Fibroblast of gingiva (primary cell): Measurements from ENCODE around the gene ATP2B1.

Source experiments
- DNase-seq: peaks from one replicate; pipeline ENCODE4 v3.0.0-alpha.2; 2011; ENCODE audit warnings: low read depth

The ATP2B1 gene

DNA sequence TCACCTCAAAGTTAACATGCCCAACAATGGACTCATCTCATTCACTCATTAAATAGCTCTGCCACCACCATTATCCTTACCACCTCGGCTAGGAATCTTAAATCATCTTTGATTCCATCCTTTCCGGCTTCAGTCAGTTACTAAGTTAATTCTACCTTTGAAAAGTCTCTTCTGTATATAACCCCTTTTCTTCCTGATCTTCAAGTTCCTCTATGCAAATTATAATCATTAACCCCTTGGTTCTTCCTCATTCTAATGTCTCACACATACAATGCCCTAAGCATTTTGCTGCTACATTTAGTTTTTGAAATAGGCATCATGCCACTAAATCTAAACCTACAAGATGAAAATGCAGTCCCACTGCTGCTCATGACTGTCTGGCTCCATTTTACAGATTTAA is 51.6 kb downstream of the ATP2B1 start:
- DNase-seq, result no peak

DNA sequence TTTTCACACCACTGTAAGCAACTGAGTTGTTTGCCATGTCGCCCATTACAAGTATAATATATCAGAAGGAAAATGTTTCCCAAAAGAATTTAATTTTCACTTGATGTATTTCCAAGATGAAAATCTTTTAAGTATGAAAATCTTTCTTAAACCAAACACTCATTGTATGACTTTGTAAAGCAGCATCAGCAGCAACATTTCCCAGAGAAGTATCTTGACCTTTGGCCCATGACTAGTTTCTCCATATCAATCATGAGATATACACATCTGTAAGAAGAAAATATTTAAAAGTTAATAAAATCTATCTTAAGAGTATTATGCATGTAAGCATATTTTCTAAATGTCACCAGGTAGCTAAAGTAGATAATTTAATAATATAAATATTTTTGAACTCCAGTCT is 52.8 kb downstream of the ATP2B1 start:
- no peak for DNase-seq

DNA sequence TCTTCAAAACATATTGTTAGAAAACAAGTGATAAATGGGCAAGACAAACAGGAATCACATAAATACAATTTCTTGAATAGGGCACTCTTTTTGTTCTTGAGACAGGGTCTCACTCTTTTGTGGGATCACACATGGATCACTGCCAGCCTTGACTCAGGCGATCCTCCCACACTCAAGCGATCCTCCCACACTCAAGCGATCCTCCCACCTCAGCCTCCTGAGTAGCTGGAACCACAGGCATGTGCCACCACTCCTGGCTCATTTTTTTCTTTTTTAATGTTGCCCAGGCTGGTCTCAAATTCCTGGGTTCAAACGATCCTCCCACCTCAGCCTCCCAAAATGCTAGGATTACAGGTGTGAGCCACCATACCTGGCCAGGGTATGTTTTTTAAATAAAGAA is 57.4 kb downstream of the ATP2B1 start:
- no peak for DNase-seq

DNA sequence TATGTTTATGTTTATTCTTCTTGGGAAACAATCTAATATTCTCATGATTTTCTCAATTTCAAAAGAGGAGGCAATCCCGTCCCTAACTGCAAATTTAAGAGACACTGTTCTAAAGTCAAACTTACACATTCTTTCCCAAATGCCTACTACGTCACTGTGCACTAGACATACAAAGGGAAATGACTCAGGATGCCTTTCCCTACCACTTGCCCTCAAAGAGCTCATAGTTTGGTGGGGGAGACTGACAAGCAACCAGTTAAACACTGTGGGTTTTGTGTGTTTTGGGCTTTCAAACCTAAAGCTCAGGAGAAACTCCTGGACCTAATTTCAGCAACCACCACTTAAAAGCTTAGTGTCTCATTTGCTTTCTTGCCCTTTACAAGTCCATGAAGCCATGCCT is 58.4 kb downstream of the ATP2B1 start:
- no peak for DNase-seq

DNA sequence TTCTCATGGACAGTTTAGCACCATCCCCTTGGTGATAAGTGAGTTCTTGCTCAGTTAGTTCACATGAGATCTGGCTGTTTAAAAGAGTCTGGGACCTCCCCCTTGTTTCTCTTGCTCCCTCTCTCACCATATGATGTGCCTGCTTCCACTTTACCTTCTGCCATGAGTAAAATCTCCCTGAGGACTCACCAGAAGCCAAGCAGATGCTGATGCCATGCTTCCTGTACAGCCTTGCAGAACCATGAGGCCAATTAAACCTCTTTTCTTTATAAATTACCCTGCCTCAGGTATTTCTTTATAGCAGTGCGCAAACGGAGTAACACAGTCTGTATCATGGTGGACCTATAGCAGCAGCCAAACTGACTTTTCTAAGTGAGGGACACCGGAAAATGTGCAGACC is 58.8 kb downstream of the ATP2B1 start:
- no peak for DNase-seq

DNA sequence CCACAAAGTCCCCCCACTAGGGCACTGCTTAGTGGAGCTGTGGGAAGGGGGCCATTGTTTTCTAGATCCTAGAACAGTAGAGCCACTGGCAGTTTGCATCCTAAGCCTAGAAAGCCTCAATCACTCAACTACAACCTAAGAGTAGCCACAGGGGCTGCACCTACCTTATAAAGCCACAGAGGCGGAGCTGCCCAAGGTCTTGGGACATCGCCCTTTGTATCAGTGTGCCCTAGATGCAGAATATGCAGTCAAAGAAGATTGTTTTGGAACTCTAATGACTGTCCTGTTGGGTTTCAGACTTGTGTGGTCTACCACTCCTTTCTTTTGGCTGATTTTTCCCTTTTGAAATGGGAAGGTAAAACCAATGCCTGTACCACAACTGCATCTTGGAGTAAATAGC is 59.5 kb downstream of the ATP2B1 start:
- DNase-seq, result no peak

DNA sequence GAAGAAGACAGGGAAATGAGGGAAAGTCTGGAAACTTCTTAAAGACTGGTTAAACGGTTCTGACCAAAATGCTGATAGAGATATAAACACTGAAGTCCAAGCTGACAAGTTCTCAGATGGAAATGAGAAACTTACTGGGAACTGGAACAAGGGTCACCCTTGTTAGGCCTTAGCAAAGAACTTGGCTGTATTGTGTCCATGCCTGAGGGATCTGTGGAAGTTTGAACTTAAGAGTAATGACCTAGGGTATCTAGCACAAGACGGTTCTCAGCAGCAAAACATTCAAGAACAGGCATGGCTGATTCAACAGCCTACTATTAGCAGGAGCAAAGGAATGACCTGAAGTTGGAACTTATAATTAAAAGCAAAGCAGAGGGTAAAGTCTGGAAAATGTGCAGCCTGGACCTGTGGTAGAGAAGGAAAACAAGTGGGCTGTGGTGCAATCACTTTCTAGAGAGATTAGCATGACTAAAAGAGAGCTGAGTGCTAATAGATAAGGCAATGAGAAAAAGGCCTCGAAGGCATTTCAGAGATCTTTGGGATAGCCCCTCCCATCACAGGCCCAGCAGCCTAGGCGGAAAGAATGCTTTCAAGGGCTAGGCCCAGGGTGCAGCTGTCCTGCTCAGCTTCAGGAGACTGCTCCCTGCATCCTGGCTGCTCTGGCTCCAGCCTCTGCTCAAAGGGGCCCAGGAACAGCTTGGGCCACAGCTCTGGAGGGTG is 60.3 kb downstream of the ATP2B1 start:
- no peak for DNase-seq

DNA sequence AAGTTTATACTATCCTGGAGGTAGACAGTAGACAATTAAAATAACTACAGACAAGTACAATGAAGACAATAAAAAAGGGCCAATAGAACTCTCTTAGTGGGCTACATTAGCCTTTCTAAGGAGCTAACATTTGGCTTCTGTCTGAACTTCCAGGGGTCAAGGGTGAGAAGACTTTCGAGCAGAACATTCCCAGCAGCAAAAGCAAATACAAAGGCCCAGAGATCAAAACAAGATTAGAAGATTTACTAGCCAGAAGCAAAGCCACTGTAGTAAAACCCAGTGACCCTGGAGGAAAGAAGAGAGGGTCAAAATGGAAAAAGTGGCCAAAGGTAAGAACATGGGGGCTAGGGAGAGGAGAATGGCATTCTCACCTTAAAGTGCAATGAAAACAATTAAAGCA is 63.2 kb downstream of the ATP2B1 start:
- no peak for DNase-seq

DNA sequence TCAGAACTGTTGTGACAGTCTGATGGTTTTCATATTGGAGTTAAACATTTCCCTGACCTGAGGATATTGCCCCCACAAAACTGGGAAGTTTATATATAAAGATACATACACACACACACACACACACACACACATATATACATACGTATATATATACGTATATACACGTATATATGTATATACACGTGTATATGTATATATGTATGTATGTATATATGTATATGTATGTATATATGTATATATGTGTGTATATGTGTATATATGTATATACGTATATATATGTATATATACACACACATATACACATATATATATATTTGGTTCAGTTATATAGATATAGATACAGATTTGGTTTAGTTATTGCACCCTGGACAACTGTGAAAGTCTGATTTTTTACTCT is 65.7 kb downstream of the ATP2B1 start:
- no peak for DNase-seq

DNA sequence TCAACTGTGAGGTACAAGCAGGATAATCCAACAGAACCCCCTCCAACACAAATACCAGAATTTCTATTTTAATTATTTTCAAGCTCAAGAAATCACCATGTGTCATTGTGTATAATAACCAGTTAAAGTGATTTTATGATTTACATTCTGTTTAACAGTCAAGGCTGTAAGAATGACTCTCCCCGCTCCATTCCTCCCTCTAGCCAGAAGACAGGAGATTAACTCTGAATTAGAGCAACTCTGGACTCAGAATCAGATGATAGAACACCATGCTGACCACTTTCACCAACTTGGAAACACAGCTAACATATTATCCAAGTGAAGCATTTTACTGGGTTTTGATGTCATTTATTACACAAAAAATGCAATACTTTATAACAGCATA is 71.9 kb downstream of the ATP2B1 start:
- no peak for DNase-seq

DNA sequence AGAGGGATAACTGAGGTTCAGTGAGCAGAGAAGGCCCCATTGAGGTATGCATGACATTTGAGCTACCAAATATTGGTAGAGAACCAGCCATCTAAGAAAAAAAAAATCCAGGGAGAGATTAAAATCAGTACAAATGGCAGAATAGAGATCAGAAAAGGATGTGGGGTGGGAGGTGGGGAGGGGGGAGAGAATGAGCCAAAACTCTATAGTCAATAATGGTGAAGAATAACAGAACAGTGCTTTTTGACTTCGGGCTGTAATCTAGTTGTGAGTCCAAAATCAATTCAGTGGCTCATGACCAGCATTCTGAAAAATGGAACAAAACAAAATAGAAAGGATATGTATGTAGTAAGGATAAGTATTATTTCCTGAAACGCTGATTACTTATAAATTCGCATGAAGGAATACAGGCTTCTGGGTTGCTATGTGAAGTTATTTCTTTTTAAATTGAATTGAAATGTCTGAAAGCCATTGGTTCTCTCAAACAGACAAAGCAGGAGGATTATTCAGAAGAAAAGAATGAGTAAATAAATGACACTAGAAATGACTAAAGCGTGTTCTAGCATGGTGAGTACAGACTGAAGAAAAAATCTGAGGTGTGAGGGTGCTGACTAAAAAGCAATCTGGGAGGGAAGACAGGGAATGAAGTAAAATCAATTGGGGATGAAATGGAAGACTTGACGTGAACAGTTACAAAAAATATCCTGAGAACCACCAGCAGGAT is 72.4 kb downstream of the ATP2B1 start:
- DNase-seq, result no peak

DNA sequence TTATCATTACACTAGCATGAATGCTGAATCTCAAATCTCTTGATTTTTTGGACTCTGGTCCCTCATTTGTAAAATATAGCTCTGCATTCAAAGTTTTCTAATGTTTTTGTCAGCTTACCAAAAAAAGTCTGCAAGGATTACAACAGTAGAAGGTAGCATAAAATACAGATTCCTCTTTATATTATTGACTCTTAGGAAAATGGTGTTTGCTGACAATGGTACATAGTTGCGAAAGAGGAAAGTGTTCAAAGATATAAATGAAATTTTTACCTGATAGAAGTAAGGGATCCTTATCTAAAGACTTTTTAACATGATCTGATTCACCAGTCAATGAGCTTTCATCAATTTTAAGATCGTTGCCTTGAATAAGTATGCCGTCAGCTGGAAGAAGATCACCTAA is 74.1 kb downstream of the ATP2B1 start:
- no peak for DNase-seq

DNA sequence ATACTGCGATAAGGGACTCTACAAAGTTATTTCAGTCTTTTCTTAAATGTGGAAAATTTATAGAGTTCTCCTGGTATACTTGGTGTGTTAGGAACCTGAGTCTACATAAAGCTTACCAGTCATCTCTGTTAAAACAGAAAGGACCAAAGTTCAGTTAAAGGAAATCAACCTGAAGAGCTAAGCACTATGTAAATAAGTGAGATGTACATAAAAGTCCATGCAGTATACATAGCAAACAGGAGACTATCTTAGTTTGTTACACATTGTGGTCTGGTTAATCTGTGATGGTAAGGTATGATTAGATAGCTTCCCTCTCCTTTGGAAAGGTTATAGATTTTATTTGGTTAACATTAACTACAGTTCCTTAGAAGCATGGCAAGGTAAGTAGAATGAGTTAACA is 75.9 kb downstream of the ATP2B1 start:
- DNase-seq, result no peak

DNA sequence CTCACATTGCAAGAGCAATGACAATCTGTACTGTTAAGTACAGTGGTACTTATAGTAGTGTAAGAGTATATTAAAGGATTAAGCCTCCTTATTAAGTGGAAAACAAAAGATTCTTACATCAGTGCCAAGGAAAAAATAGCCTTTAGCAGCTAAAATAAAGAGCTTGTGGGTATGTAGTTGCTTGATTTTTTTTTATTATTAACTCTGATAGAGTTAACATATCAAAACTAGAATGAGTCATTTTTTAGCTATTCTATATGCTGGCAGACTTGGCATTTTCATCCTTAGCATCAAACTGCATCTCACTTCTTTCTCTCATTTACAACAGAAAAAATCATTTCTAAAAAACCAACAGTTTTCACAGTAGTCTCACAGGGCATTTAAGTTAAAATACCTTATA is 86.5 kb downstream of the ATP2B1 start:
- no peak for DNase-seq

DNA sequence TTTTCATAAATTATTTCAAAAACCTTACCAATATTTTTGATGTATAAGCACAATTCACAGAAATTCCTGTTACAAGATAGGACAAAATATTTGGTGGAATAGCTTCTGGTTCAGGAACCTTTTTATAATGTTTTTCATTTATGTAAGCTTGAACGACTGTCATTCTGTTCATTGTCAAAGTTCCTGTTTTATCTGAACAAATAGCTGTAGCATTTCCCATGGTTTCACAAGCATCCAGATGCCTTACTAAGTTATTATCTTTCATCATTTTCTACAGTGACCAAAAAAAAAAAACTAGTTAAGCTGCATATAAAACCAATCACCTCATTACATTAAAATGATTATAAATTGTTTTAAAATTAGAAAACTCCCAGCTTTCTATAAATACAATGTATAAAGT is 87.1 kb downstream of the ATP2B1 start:
- no peak for DNase-seq

DNA sequence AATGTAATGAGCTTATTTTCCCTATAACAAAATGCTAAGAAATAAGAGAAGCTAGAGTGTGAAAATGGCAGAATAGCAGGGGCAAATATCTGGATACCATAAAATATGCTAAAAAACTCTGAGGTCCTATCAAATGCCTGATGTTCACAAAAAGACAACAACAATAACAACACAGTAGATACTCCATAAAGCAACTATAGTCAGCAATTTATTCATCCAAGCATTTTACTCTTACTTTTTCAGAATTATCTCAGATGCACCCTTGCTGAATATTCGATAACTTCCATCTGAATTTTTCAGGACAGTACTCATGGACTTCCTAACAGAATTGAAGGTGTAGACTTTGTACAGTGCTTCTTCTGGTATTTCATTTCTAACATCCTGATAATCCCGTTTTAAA is 88.9 kb downstream of the ATP2B1 start:
- DNase-seq, result no peak

DNA sequence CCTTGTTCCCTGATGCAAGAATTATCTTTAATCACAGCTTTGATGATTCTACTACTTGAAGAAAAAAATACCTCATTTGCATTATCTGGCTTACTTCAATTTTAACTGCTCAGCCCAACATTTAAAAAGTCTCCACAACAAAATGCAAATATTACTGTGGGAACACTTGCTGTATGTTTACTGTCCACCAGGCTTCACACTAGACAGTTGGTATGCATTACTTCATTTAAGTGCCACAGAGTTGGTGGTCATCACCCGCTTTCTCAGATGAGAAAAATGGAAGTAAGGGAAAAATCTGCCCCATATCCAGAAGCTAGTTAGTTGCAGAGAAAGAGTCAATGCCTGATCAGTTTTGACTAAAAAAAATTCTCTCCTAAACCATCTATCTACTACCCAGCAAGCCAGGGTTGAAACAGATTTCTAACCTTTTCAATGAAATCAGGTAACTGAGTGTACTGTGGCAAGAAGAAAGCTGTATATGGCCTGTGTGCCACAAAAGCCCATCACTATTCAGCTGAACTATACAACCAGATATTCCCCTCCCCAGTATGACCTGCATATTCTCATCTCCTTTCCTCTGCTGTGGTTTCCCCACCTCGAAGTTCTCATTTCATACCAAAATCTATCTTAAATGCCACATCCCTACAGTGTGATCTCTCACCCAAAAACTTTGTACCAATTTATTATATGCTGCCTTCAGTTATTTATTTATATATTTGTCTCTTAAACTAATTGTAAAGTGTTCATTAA is 90.3 kb downstream of the ATP2B1 start:
- no peak for DNase-seq

DNA sequence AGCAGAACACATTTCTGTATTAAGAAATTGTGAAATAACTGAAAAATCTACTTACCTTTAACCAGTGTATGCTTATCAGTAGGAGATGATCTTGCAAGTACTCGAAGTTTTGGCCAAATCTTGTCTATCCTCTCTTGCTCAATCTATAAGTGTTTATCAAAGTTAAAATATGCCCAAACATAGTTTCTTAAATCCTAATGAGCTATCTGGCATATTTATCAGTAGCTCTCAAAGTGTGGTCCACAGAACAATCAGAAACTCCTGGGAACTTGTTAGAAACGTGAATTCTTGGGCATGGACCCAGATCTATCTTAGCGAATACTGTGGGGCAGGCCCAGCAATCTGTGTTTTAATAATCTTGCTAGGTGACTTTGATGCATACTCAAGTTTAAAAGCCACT is 98.3 kb downstream of the ATP2B1 start:
- DNase-seq, result no peak

DNA sequence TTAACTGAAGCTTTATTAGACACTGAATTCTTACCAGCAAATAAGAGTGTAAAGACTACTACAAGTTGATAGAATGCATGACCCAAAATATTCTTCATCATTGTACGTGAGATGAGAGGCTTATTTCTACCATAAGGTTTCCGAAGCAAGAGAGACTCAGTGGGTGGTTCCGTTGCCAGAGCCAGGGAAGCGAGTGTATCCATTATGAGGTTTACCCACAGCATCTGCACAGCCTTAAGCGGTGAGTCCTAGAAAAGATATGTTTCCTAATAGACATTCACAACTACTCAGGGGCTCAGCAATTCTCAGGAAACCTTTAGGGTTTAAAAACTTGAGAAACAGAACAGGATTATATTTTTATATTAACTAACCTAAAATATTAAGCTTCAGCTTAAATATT is 105.0 kb downstream of the ATP2B1 start:
- no peak for DNase-seq

DNA sequence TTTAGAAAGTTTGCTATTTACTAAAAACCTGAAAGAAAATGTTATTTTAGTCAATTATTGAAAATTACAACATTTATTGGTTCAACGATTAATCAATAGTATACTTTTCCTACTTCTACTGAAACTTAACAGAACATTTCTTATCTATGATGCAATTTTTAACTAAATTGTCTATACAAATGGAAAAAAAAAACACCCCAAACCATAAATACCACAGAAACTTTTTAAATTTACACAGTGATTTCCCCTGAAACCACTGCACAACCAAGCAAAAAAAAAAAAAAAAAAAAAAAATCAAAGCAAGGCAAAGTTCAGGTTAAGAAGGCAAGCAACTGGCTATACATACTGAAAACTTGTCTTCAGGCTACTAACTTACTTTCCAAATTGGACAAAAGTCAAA is 110.9 kb downstream of the ATP2B1 start:
- DNase-seq, result peak; percentile 14

DNA sequence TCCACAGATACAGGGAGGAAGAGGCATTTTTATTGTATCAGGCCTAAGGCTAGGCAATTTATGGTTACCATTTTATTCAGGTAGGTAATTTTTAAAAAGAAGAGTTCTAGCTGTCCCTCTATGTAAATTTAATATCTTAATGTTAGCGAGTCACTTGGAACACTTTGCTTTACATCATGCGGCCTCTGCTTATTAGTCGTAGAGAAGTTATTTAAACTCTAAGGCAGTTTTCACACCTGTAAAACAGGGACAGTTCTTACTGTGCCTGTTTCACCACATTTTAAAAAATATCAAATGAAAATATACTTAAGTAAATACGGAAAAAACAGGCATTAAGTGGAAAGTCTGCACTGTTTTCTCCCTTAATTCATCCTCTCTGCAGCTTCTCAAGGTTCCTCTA is 111.4 kb downstream of the ATP2B1 start:
- DNase-seq, result no peak

DNA sequence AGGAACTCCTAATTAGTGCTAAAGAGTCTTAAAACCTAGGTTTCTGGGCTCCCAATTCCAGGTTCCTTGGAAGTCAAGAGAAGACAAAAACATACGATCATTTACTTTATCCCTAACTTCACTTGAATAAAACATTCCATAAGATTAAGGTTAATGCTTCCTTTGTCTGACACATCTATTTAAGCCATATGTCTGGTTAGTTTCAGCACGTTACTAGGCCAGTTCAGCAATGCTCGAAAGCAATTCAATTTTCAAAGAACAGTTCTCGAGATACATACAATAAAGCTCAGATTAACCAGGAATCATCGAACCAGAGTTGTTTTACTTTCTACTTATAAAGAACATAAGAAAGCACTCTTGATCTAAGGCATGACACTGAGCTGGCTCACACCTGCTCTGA is 114.8 kb downstream of the ATP2B1 start:
- DNase-seq, result no peak

DNA sequence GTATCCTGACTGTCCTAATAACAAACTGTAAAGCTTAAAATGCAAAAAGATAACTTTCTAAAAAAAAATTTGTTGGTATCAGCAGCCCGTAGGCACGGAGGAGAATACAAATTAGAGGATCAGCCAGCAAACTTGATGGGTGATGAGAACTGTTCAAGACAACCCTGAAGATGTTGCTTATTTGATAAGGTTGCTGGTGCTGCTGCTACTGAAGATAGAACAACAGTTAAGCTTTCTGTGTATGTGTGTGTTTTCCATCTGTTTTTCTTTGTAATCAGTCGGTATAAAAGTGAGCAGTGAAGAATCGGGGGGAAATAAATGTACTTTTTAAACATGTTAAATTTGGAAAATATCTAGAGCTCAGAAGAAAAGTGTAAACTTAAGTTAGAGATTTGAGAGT is 115.4 kb downstream of the ATP2B1 start:
- no peak for DNase-seq
